ENCODE data around the gene GPR17.

DNA sequence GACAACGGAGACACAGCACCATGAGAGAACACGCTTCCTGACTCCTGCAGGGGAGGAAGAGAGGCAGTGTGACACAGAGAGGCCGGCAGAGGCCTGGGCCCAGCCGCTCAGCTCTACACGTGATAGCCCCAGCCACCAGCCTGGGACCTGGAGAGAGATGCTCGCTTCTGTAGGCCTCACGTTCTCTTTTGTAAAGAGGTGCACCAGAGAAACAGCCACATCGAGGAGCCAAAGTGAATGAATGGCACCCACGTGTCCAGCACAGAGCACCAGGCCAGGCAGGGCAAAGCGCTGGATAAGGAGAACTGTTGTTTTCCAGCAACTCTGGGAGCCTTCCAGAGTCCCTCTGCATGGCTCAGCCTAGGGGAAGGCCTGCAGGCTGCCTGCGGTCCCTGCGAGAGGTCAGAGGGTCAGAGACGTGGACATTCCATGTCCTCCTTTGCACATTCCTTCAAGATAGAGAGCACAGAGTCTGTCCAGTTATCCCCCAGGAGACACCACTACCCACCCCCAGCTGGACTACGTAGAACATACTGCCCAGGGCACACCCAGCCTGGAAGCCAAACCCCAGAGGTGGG is 15.2 kb downstream of the GPR17 start:
- no peak for TF ChIP-seq POLR2AphosphoS5 (IDR thresholded peaks at IDR 0.05; ENCODE audit: low read depth, low read length)
- TF ChIP-seq, protein P1, sequence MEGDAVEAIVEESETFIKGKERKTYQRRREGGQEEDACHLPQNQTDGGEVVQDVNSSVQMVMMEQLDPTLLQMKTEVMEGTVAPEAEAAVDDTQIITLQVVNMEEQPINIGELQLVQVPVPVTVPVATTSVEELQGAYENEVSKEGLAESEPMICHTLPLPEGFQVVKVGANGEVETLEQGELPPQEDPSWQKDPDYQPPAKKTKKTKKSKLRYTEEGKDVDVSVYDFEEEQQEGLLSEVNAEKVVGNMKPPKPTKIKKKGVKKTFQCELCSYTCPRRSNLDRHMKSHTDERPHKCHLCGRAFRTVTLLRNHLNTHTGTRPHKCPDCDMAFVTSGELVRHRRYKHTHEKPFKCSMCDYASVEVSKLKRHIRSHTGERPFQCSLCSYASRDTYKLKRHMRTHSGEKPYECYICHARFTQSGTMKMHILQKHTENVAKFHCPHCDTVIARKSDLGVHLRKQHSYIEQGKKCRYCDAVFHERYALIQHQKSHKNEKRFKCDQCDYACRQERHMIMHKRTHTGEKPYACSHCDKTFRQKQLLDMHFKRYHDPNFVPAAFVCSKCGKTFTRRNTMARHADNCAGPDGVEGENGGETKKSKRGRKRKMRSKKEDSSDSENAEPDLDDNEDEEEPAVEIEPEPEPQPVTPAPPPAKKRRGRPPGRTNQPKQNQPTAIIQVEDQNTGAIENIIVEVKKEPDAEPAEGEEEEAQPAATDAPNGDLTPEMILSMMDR (IDR thresholded peaks at IDR 0.05), result no peak
